Erythroblast (primary cell): ENCODE measurements around the gene RFX2.
"Not testable (repeated sequence)": the region's sequence is repeated elsewhere in the genome, so short reads cannot be mapped to it uniquely, and the experiment has no call there.

ENCODE experiments used
- GATA1 ChIP-seq: IDR thresholded peaks from 2 replicates; pipeline ENCODE4 v1.6.1; 2011; ENCODE audit warnings: low read depth, mild to moderate bottlenecking, control low read depth, low read length, moderate library complexity
- POLR2A ChIP-seq: IDR thresholded peaks from 2 replicates; pipeline ENCODE4 v1.6.1; 2011; ENCODE audit warnings: mild to moderate bottlenecking, low read length

- not testable (repeated sequence) for TF ChIP-seq POLR2A, GATA1
Measured at GRCh38 chr19:5961641-5961968, 148.7 kb downstream of the RFX2 start.
